ENCODE data around the gene FAM177B. TPM values are rescaled to one million over a fixed set of nuclear protein-coding genes. Genes with fewer than 3 reads are reported as not detected.

The FAM177B gene
- polyA plus RNA-seq, 12 donors: 0.18 to 0.54 (median 0.27) TPM; not detected in 5

GRCh38 chr1:222786121-222786520 lies 49.1 kb downstream of the FAM177B start:
- peak; percentile 77 for DNase-seq

GRCh38 chr1:222787729-222788128 lies 50.7 kb downstream of the FAM177B start:
- DNase-seq: no peak

DNA sequence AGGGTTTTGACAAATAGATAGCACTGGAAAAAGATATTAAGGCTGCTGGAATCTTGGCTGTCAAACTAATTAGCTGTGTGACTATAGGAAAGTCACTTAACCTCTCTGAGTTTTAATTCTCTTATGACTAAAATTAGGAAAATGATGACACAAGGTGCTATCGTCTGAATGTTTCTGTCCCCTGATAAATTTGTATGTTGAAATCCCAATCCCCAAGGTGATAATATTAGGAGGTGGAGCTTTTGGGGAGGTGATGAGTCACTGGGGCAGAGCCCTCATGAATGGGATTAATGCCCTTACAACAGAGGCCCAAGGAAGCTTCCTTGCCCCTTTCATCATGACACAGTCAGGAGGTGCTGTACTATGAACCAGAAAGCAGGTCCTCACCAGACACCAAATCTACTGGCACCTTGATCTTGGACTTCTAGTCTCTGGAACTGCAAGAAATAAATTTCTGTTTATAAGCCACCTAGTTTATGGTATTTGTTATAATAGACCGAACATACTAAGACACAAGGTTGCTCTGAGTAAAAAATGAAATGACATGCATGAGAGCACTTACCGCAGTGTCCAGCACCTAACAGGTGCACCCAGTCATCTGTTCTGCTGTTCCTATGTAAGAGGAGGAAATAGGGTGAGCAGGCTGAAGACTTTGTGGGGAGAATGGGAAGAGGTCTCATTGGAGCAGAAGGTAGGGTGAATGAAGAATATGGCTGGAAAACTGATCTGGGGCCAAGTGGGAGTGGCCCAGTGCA lies 51.6 kb downstream of the FAM177B start:
- no peak for DNase-seq

GRCh38 chr1:222790115-222790514 lies 53.1 kb downstream of the FAM177B start:
- DNase-seq: no peak

GRCh38 chr1:222790520-222790919 lies 53.5 kb downstream of the FAM177B start:
- DNase-seq: no peak

DNA sequence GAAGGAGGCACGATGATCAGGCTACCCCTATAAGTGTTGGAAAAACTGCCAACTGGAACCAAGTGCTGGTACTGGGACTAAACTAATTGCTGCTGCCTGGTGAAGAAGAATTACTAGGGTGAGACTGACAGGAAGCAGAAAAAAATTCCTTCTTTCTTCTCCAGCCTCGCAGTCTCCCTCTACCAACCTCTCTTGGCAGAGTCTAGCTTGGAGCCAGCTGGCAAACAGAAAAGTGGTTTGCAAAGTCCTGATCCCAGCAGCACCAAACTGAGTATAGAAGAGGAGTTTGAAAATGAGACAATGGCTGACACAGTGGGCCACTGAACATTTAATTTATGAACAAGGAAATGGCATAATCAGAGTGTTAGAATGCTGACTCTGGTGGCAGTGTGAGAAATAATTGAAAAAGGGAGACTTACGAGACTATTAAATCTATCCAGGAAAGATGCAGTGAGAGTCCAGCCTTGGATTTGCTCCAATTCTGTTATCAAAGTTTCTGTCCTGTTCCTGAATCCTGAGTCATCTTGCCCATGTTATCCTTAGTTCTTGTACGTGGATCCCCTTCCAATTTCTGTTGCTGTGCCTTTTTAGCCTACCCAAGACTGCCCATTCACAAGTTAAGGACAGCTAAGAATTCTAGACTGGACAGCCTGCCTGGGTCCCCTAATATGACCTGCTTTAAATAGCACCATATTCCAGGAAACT lies 54.2 kb downstream of the FAM177B start:
- DNase-seq: no peak

DNA sequence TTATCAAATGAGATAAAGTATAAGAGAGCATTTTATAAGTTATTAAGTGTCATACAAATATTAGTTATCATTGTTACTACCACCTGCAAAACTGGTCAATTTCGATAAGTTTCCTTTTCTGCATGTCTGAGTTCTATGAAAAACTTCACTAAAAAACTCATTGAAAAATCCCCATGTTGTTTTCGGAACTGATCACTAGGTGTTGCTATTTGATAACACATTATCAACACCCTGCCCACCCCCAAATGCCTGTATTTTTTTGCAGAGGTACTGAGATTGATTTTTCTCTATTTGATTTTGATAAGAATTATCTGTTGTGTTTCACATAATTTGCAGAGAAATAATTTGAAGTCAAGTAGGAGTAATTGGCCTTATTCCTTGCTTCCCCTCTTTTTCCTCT lies 55.7 kb downstream of the FAM177B start:
- DNase-seq: peak; percentile 35

DNA sequence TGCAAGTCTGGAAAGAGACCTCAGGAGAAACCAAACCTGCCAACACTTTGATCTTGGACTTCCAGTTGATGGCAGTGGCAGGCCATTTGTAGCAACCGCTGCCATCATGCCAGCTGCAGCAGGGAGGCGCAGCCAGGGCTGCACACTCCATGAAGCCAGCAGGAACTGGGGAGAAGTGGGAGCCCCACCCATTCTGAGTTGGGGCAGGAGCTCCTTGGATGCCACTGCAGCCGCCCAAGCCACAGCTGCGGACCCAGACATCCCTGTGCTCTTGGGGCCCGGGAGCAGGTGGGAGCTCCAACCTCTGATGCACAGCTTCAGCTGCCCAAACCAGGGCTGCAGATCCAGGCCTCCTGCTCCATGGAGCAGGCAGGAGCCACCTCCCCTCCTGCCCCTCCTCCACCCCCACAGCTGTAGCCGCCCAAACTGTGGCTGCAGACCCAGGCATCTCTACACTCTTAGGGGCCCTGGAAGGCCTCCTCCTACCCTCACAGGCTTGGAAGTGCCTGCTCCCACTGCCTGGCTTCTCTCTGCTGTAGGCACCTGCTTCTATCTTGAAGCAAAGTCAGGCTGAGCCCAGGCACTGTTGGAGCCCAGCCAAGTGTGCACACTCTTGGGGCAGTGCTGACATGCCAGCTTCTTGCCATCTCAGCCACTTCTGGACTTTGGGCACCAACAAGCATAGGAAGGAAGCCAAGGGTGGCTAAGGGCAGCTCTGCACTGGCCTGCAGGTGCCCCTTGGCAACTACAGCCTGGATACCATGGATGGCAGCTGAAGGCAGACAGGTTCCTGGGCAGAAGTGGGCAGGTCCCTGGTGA lies 57.9 kb downstream of the FAM177B start:
- DNase-seq: no peak

DNA sequence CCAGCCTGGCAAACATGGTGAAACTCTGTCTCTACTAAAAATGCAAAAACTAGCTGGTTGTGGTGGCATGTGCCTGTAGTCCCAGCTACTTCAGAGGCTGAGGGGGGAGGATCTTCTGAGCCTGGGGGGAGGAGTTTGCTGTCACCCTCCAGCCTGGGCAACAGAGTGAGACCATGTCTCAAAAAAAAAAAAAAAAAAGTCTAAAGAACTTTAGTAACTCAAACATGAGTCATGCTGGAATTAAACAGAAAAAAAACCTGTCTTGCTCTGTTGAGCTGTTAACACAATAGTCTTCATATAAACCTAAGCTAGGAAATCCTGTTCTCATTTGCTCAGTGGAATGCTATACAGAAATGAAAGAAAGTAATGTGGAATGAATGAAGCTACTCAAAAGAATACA lies 61.1 kb downstream of the FAM177B start:
- no peak for DNase-seq

DNA sequence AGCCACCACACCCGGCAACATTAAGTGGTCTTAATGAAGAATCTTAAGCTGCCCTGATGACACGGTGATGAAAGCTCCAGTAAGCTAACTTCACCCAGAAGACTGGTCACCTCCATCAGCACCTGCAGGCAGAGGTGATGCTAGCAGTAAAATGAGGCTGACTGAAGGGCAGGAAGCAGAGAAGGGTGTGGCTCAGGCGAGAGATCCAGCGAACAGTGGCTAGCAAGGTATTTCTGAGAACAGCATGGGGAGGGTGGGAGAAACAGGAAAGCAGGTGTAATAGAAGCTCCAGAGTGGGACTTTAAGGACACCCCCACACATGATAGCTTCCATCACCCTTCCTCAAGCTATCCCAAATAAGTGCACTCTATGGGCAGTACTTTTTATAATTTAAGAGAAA lies 62.0 kb downstream of the FAM177B start:
- no peak for DNase-seq

Other genes with a start within 250 kb of the FAM177B start
- under 1 TPM in 9 of 12 donors, not detected in 3; 0.07 to 0.53 (median 0.21) TPM for gene HHIPL2, start 189.1 kb upstream of the FAM177B start, polyA plus RNA-seq (ENCODE audit: insufficient read length in 12 of 12)
- 10 to 100 TPM in 8 of 12 donors, 1 to 10 TPM in 2, not detected in 2; 8.9 to 12.4 (median 10.8) TPM for gene TAF1A, start 147.3 kb upstream of the FAM177B start, polyA plus RNA-seq (ENCODE audit: insufficient read length in 12 of 12)
- gene MIA3, start 119.1 kb upstream of the FAM177B start, polyA plus RNA-seq (ENCODE audit: insufficient read length in 12 of 12): 100 to 1,000 TPM in 1 of 12 donors, 10 to 100 TPM in 10, not detected in 1; 45.6 to 103 (median 57.9) TPM
- gene AIDA, start 24.7 kb upstream of the FAM177B start, polyA plus RNA-seq (ENCODE audit: insufficient read length in 12 of 12): 10 to 100 TPM in 11 of 12 donors, not detected in 1; 54.2 to 82.5 (median 63.0) TPM
- 10 to 100 TPM in 11 of 12 donors, not detected in 1; 20.7 to 34.5 (median 27.0) TPM for gene BROX, start 24.6 kb upstream of the FAM177B start, polyA plus RNA-seq (ENCODE audit: insufficient read length in 12 of 12)
- gene DISP1, start 77.8 kb downstream of the FAM177B start, polyA plus RNA-seq (ENCODE audit: insufficient read length in 12 of 12): 10 to 100 TPM in 8 of 12 donors, 1 to 10 TPM in 3, not detected in 1; 8.0 to 13.7 (median 10.5) TPM